ENCODE measurements around the gene KLHL4.
"Not testable (repeated sequence)": the region's sequence is repeated elsewhere in the genome, so short reads cannot be mapped to it uniquely, and the experiment has no call there.

KLHL4 gene

DNA sequence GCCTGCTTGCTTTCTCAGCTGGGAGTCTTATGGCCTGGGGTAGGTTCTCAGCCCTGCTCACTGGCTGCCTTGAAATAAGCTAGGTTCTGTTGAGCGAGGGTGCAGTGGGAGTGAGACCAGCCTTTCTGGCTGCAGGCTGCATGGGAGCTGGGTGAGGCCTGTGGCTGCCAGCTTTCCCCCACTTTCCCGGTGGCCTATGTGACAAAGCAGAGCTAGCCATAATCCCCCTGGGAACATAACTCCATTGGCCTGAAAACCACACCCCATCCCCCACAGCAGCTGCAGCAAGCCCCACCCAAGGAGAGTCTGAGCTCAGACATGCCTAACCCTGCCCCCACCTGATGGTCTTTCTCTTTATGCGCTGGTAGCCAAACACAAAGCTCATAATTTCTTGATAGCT, 118.9 kb downstream of the KLHL4 start:
- POLR2A ChIA-PET, result no interaction called here
- DNase-seq (ENCODE audit: extremely low spot score), result no peak
- CTCF ChIA-PET, result no interaction called here
- TF ChIP-seq, protein P1, sequence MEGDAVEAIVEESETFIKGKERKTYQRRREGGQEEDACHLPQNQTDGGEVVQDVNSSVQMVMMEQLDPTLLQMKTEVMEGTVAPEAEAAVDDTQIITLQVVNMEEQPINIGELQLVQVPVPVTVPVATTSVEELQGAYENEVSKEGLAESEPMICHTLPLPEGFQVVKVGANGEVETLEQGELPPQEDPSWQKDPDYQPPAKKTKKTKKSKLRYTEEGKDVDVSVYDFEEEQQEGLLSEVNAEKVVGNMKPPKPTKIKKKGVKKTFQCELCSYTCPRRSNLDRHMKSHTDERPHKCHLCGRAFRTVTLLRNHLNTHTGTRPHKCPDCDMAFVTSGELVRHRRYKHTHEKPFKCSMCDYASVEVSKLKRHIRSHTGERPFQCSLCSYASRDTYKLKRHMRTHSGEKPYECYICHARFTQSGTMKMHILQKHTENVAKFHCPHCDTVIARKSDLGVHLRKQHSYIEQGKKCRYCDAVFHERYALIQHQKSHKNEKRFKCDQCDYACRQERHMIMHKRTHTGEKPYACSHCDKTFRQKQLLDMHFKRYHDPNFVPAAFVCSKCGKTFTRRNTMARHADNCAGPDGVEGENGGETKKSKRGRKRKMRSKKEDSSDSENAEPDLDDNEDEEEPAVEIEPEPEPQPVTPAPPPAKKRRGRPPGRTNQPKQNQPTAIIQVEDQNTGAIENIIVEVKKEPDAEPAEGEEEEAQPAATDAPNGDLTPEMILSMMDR (IDR thresholded peaks at IDR 0.05; ENCODE audit: control extremely low read depth, extremely low read depth, low read depth, missing control alignments), result no peak

DNA sequence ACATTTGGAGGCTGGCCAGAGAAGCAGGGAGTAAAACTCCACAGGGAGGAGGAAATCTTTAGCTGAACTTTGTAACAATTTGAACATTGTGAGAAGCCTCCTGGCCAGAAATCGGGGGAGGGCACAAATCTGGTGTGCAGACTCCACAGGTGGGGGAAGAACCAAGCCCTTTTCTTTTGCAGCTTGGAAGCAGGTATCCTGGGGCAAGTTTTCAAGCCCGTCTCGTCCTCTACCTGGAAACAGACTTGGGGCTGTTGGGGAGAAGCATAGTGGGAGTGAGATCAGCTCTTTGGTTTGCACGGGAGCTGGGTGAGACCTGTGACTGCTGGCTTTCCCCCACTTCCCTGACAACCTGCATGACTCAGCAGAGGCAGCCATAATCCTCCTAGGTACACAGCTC, 123.8 kb downstream of the KLHL4 start:
- POLR2A ChIA-PET; CTCF ChIA-PET; DNase-seq (ENCODE audit: extremely low spot score): not testable (repeated sequence)

DNA sequence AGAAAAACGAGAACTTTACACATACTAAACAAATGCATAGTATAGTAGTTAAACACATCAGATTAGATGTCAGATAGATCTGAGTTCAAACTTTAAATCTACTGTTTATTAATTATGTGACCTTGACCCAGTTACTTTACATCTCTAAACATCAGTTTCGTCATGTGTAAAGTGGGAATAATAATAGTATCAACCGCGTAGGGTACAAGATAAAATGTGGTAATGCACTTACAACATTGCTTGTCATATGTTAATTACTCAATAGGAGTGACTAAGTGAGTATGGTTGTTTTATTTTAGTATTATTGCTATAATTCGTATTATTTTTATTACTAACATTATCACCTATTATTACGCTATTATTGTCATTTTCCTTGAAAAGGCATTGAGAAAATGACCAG, 144.2 kb downstream of the KLHL4 start:
- no peak for DNase-seq (ENCODE audit: extremely low spot score)
- POLR2A ChIA-PET, result no interaction called here
- CTCF ChIA-PET, result no interaction called here
- TF ChIP-seq, protein P1 (IDR thresholded peaks at IDR 0.05; ENCODE audit: control extremely low read depth, extremely low read depth, low read depth, missing control alignments), result no peak

DNA sequence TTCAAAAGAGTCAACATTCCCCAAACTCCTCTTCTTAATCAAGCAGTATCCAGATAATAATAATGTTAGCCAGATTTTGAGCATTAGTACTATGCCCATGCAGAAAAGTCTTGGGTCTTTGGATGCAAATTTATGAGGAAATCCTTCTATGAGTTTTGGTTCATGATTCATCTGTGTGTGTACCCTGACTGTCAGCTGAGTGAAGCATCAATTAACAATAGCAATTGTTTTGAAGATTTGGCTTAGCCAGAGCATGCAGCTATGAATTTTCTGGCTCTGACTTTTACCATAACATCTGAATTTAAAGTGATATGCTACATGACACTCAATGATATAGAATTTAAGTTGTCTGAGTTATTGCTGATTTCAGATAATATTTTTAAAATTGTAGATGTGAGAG, 145.8 kb downstream of the KLHL4 start:
- POLR2A ChIA-PET, result no interaction called here
- CTCF ChIA-PET, result no interaction called here
- TF ChIP-seq, protein P1 (IDR thresholded peaks at IDR 0.05; ENCODE audit: control extremely low read depth, extremely low read depth, low read depth, missing control alignments), result no peak
- DNase-seq (ENCODE audit: extremely low spot score), result no peak

DNA sequence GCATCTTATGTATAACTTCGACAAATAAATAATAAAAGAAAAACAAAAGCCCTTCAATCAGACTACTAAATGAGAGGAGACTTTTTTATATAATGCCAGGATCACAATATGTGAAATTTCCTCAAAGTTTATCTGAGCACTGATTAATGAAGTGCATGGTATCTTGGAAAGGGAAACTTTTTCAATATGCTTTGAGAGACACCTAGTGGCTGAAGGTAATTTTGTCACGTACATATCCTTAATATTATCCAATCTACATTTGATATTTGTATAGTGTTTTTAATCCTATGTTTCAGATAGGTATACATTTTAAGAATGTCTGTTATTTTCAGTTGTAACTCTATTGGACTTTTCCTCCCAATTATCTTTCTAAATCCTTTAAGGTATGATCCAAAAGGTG, 146.8 kb downstream of the KLHL4 start:
- ChIA-PET POLR2A (no interaction called here), CTCF (no interaction called here)
- TF ChIP-seq, protein P1 (IDR thresholded peaks at IDR 0.05; ENCODE audit: control extremely low read depth, extremely low read depth, low read depth, missing control alignments), result peak; percentile 15
- no peak for DNase-seq (ENCODE audit: extremely low spot score)

DNA sequence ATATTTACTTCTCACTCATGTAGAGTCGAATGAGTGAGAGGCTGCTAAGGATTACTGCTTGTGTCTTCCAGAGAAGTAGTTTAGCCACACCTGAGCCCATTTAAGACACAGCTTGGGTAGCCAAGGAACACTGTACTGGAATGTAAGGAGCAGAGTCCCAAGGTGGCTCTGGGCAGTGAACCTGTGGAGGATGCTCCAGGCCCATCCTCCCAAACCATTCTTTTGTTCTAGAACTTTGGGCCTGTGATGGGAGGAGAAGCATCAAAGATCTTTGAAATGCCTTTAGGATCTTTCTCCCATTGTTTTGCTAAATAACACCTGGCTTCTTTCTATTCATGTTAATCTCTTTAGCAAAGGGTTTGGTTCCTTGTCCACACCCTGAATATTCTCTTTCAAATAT, 162.2 kb downstream of the KLHL4 start:
- DNase-seq (ENCODE audit: extremely low spot score), result no peak
- TF ChIP-seq, protein P1 (IDR thresholded peaks at IDR 0.05; ENCODE audit: control extremely low read depth, extremely low read depth, low read depth, missing control alignments), result no peak
- CTCF ChIA-PET, result no interaction called here
- POLR2A ChIA-PET, result no interaction called here

DNA sequence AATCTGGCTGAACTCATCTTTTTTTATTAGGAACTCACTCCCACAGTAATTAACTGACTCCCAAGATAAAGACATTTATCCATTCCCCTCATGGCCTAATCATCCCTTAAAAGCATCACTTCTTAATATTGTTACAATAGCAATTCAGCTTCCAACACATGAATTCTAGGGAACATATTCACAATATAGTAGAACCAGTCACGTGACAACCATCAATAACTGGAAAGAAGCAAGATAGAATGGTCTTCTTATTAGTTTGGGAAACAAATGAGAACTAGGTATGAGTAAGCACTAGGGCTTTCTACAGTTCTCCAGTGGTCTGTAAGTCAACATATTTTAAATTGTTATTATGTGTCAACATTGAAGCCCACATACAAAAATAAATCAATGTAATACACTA, 170.1 kb downstream of the KLHL4 start:
- ChIA-PET POLR2A (no interaction called here), CTCF (no interaction called here)
- no peak for DNase-seq (ENCODE audit: extremely low spot score)
- TF ChIP-seq, protein P1 (IDR thresholded peaks at IDR 0.05; ENCODE audit: control extremely low read depth, extremely low read depth, low read depth, missing control alignments), result no peak

DNA sequence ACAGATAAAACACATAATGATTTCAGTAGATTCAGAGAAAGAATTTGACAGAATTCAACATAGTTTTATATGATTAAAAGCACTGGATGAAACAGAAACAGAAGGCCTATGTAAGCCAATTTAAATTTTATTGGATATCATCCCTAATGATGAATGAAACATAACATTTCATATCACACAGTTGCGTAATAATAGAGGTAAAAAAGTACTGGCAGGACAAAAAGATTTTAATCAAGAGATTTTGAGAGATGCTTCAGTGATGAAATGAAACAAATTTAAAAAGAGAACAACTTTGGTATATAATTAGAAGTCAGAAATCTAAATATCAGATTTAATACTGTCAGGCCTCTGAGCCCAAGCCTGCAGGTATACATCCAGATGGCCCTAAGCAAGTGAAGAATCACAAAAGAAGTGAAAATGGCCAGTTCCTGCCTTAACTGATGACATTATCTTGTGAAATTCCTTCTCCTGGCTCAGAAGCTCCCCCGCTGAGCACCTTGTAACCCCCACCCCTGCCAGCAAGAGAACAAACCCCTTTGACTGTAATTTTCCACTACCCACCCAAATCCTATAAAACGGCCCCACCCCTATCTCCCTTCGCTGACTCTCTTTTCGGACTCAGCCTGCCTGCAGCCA, 170.6 kb downstream of the KLHL4 start:
- DNase-seq (ENCODE audit: extremely low spot score); CTCF ChIA-PET; POLR2A ChIA-PET: not testable (repeated sequence)

DNA sequence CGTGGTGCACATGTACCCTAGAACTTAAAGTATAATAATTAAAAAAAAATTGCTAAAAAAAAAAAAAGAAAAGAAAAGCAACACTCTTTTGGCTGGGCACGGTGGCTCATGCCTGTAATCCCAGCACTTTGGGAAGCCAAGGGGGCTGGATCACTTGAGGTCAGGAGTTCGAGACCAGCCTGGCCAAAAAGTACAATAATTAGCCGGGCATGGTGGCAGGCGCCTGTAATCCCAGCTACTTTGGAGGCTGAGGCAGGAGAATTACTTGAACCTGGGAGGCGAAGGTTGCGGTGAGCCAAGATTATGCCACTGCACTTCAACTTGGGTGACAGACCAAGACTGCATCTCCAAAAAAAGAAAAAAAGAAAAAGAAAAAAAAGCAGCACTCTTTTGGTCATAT, 171.6 kb downstream of the KLHL4 start:
- DNase-seq (ENCODE audit: extremely low spot score); POLR2A ChIA-PET: not testable (repeated sequence)

More for the DNA sequence above, 171.6 kb downstream of the KLHL4 start:
- CTCF ChIA-PET, result not testable (repeated sequence)
